ENCODE data around the gene PDZRN3. TPM values are rescaled to one million over a fixed set of nuclear protein-coding genes. Genes with fewer than 3 reads are reported as not detected.

PDZRN3 gene
- total and polyA plus RNA-seq, 2 experiments from 2014 or later, result 42.9 to 60.5 TPM

GRCh38 chr3:73663495-73663894 lies 38.8 kb upstream of the PDZRN3 start:
- no peak for DNase-seq (ENCODE audit: low spot score)
- TF ChIP-seq EZH2phosphoT487 (IDR thresholded peaks at IDR 0.05; ENCODE audit: low read depth, severe bottlenecking, unreplicated experiment) (no peak), EZH2 (IDR thresholded peaks at IDR 0.05; ENCODE audit: borderline replicate concordance) (no peak), CTCF (IDR thresholded peaks at IDR 0.05; ENCODE audit: poor library complexity) (no peak)
- H3K27ac ChIP-seq, result peak overlapping the region; percentile 13
- WGBS (ENCODE audit: low lambda C conversion rate, missing lambda C conversion rate), result 45% methylated on average over 3 of the region's 3 CpGs
- no peaks in the 10 kb centered on the region for H3K9me3 ChIP-seq (ENCODE audit: low read depth)
- no peak overlapping the region for H3K4me2 ChIP-seq
- H4K20me1 ChIP-seq (ENCODE audit: insufficient read depth, poor library complexity, severe bottlenecking), result no peaks in the 10 kb centered on the region
- no peaks in the 10 kb centered on the region for H3K36me3 ChIP-seq (replicated peaks; ENCODE audit: insufficient read depth, low read depth)
- no peaks in the 10 kb centered on the region for H3K27me3 ChIP-seq
- H3K9me2 ChIP-seq (replicated peaks; ENCODE audit: insufficient read depth), result no peaks in the 10 kb centered on the region
- no peaks in the 10 kb centered on the region for H3K79me2 ChIP-seq
- no peak overlapping the region for H3K4me3 ChIP-seq
- peaks cover 12% of the 10 kb centered on the region for H3K4me1 ChIP-seq (ENCODE audit: insufficient read depth)
- no peak overlapping the region for H2AFZ ChIP-seq

GRCh38 chr3:73661265-73661664 lies 36.5 kb upstream of the PDZRN3 start:
- Histone ChIP-seq H3K4me3 (no peak overlapping the region), H3K27ac (no peak overlapping the region), H2AFZ (no peak overlapping the region), H3K4me1 (ENCODE audit: insufficient read depth) (peaks cover 12% of the 10 kb centered on the region), H3K9me2 (replicated peaks; ENCODE audit: insufficient read depth) (no peaks in the 10 kb centered on the region), H3K36me3 (replicated peaks; ENCODE audit: insufficient read depth, low read depth) (no peaks in the 10 kb centered on the region), H3K79me2 (no peaks in the 10 kb centered on the region), H3K27me3 (no peaks in the 10 kb centered on the region), H3K9me3 (ENCODE audit: low read depth) (no peaks in the 10 kb centered on the region), H3K4me2 (no peak overlapping the region), H4K20me1 (ENCODE audit: insufficient read depth, poor library complexity, severe bottlenecking) (no peaks in the 10 kb centered on the region)
- DNase-seq (ENCODE audit: low spot score), result no peak
- TF ChIP-seq EZH2 (IDR thresholded peaks at IDR 0.05; ENCODE audit: borderline replicate concordance) (no peak), CTCF (IDR thresholded peaks at IDR 0.05; ENCODE audit: poor library complexity) (no peak), EZH2phosphoT487 (IDR thresholded peaks at IDR 0.05; ENCODE audit: low read depth, severe bottlenecking, unreplicated experiment) (no peak)

- WGBS (ENCODE audit: low lambda C conversion rate, missing lambda C conversion rate), result 74% methylated on average over 4 of the region's 4 CpGs
- H3K4me1 ChIP-seq (ENCODE audit: insufficient read depth), result no peaks in the 10 kb centered on the region
- H2AFZ ChIP-seq, result peak overlapping the region; percentile 10
- H3K27me3 ChIP-seq, result no peaks in the 10 kb centered on the region
- no peak for TF ChIP-seq EZH2phosphoT487 (IDR thresholded peaks at IDR 0.05; ENCODE audit: low read depth, severe bottlenecking, unreplicated experiment)
- TF ChIP-seq EZH2 (IDR thresholded peaks at IDR 0.05; ENCODE audit: borderline replicate concordance), result no peak
- TF ChIP-seq CTCF (IDR thresholded peaks at IDR 0.05; ENCODE audit: poor library complexity), result no peak
- peak overlapping the region; percentile 29 for H3K27ac ChIP-seq
- H4K20me1 ChIP-seq (ENCODE audit: insufficient read depth, poor library complexity, severe bottlenecking), result no peaks in the 10 kb centered on the region
- H3K4me2 ChIP-seq, result peak overlapping the region; percentile 12
- no peaks in the 10 kb centered on the region for H3K9me2 ChIP-seq (replicated peaks; ENCODE audit: insufficient read depth)
- no peak overlapping the region for H3K4me3 ChIP-seq
- no peaks in the 10 kb centered on the region for H3K36me3 ChIP-seq (replicated peaks; ENCODE audit: insufficient read depth, low read depth)
- no peak for DNase-seq (ENCODE audit: low spot score)
- H3K79me2 ChIP-seq, result no peaks in the 10 kb centered on the region
- no peaks in the 10 kb centered on the region for H3K9me3 ChIP-seq (ENCODE audit: low read depth)
These were observed 33.5 kb upstream of the PDZRN3 start for GRCh38 chr3:73658227-73658626.

GRCh38 chr3:73657186-73657585 lies 32.4 kb upstream of the PDZRN3 start:
- Histone ChIP-seq H3K9me3 (ENCODE audit: low read depth) (no peaks in the 10 kb centered on the region), H3K79me2 (no peaks in the 10 kb centered on the region), H4K20me1 (ENCODE audit: insufficient read depth, poor library complexity, severe bottlenecking) (no peaks in the 10 kb centered on the region), H3K27ac (no peak overlapping the region), H2AFZ (no peak overlapping the region), H3K4me2 (no peak overlapping the region), H3K9me2 (replicated peaks; ENCODE audit: insufficient read depth) (no peaks in the 10 kb centered on the region), H3K4me1 (ENCODE audit: insufficient read depth) (no peaks in the 10 kb centered on the region), H3K27me3 (no peaks in the 10 kb centered on the region), H3K4me3 (no peak overlapping the region), H3K36me3 (replicated peaks; ENCODE audit: insufficient read depth, low read depth) (no peaks in the 10 kb centered on the region)
- DNase-seq (ENCODE audit: low spot score), result no peak
- TF ChIP-seq EZH2phosphoT487 (IDR thresholded peaks at IDR 0.05; ENCODE audit: low read depth, severe bottlenecking, unreplicated experiment) (no peak), CTCF (IDR thresholded peaks at IDR 0.05; ENCODE audit: poor library complexity) (no peak), EZH2 (IDR thresholded peaks at IDR 0.05; ENCODE audit: borderline replicate concordance) (no peak)
